ENCODE measurements around the gene TARS1.
"Not testable (repeated sequence)": the region's sequence is repeated elsewhere in the genome, so short reads cannot be mapped to it uniquely, and the experiment has no call there.

TARS1 gene

DNA sequence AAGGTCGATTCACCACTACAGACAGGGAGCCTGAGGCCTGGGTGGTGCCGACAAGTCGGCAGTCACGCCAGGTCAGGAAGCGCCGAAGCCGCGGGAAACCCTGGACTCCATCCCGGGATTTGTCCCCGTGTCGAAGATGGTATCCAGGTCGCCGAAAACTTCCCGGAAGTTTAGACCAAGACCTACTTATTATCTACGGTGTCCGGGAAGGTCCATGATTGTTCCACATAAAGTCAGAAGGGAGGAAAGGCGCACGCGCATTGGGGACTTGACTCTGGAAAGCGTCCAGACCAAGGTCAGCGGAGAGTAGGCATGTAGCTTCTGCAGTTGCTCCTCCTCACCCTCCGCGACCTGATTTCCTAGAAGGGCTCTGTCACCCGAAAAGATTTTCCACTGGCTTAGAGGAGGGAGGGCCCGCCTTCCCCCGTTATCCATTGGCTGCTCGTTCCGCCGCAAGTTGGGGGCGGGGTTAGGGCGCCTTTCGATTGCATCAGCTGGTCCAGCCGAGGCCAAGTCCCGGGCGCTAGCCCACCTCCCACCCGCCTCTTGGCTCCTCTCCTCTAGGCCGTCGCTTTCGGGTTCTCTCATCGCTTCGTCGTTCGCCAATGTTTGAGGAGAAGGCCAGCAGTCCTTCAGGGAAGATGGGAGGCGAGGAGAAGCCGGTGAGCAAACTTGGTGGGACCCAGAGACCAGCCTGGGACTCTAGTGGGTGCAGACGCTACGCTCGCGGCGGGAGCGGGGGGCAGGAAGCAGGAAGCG lies at the start of gene TARS1:
Gene TARS1 (plus strand): TSS at position 484 of the 759 bp plus-strand sequence. CDS start 122 bp downstream, at position 606.
- in situ Hi-C loops (cut with HindIII; ENCODE audit: low sequenced_read_pairs), result no loop called here

DNA sequence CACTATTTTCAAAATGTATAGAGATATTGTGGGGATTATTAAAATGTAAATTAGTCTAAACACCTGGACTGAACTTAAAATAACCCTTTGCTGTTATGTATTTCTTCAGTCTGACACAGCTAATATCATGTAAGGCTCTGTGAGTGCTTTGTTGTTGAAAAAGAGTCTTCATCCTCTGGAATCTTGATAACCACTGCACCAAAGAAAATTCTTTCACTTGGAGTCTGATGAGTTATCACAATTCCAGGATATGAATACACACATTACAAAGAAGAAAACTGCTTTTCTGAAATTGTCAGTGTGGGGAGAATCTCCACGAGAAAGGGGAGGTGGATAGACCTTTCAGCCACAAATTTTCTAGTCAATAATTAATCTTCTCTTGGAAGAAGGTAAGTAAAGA lies 42.3 kb upstream of the TARS1 start:
- in situ Hi-C loops (cut with HindIII; ENCODE audit: low sequenced_read_pairs), result no loop called here

DNA sequence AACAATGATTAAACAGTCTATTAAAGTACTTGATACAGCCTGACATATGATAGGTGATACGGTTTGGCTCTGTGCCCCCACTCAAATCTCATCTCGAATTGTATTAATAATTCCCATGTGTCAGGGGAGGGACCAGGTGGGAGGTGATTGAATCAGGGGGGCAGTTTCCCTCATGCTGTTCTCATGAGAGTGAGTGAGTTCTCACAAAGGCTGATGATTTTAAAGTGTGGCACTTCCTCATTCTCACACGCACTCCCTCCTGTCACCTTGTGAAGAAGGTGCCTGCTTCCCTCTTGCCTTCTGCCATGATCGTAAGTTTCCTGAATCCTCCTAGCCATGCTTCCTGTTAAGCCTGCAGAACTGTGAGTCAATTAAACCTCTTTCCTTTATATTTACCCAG lies 40.1 kb upstream of the TARS1 start:
- in situ Hi-C loops (cut with HindIII; ENCODE audit: low sequenced_read_pairs), result no loop called here

DNA sequence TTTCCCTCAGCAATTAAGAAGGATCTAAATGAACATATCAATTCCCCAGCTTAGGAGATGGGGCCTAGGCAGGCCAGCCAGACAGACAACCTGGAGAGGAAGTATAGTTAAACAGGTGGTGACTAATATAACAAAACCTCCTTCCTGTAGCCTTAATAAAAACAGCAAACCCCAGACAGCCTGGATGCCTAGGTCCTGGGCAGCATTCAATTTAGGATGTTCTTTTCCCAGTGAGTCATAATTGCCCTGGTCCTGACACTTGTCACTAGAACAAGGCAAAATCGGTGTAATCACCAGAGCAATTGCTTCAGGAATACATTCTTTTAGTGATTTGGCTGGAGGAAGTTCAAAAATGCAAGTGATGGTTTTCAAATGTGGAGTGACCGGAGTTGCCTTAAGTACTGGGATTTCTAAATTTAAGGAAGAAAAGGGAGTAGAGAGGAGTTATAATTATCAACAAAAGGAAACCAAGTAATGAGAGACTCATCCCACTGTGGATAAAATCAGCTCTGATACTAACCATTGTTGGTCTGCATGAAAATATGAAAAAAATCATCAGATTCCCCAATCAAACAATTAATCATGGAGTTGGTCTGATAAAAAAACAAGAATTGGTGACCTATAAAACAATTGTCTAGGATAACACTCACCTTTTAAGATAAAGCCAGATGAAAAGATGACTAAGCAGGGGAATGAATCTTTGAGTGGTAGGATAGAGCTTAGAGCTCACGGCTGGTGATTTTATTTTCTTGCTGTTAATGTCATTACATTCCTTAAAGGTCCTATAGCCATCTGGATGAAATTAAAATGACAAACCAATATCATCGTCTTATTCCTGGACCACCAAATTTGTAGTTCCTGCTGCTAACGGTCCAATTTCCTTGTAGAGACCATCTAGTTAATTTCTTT lies 39.0 kb upstream of the TARS1 start:
- in situ Hi-C loops (cut with HindIII; ENCODE audit: low sequenced_read_pairs), result no loop called here

DNA sequence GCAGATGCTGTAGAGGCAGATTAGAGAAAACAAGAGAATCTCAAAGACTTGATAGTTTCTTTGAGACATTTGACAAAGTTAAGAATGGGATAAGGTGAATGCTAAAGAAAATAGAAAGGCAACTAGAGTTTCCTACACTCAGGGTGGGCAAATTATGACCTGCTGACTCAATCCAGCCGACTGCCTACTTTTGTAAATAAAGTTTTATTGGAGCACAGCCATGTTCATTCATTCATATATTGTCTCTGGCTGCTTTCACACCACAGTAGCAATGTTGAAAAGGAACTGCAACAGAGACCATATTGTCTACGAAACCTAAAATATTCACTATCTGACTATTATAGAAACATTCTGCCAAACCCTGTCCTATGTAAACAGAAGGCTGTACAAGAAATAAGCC lies 37.6 kb upstream of the TARS1 start:
- in situ Hi-C loops (cut with HindIII; ENCODE audit: low sequenced_read_pairs), result no loop called here

DNA sequence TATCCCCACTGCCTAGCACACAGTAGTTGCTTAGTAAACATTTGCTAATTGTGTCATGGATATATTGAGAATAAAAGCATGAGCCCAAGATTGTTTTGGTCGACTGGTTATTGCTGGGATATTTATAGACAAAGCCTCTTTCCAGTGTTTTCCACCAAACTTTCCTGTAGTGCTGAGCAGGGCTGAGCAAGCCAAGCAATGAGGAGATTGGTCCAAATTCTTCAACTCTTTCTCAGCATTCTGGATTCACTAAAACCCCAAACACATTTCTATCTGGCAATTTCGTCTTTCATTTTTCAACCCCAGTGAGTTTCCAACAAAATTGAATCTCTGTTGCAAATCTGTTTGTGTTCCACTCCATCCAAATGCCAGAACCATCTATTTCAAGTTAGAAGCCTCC lies 31.9 kb upstream of the TARS1 start:
- in situ Hi-C loops (cut with HindIII; ENCODE audit: low sequenced_read_pairs), result no loop called here

DNA sequence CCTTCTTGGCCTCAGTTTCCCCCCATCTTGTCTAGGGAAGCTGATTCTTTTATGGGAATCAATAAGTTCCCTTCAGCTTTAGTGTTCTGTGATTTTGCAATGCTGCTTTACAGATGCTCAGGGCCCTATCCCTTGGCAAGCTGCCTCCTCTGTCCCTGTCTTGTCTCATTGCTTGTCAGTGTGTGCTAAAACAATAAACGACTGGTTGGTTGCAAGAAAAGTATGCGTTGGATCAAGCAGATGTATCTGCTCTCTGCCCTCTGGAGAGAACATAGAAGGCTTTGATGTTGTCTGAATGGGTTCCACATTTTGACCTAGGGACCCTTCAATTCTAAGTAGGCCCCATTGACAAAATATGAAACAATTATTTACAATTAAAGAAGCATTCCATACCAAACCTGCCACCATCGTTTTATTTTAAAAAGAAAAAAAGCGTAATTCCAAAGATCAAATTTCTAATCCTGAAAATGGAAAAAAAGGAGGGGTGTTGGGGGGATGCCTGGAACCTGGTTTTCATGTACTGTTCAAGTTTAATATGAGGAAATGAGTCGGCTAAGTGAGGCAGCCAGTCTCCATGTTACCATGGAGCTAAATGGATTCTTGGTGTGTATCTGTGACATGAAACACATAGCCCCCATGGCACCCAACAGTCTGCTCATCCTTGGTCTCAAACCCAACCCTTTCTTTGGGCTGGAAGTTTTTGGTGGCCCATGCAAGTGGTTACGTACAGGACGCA lies 31.2 kb upstream of the TARS1 start:
- in situ Hi-C loops (cut with HindIII; ENCODE audit: low sequenced_read_pairs), result no loop called here

DNA sequence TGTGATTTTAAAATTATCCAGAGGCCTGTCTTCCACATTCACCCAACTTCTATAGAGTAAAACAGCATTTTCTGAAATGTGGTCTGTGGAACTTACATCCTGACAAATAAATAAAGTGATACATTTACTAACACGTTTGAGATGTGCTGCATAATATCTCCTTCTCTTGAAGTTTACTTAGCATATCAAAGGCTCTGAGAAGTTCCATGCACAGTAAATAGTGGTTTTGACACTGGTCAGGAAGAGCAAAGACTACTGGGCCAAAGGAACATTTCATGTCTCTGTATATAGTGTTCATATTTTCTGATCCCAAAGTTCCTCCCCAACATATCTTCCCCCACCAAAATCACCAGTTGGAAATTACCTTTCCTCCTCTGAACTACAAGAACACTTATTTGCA lies 30.5 kb upstream of the TARS1 start:
- in situ Hi-C loops (cut with HindIII; ENCODE audit: low sequenced_read_pairs), result no loop called here

DNA sequence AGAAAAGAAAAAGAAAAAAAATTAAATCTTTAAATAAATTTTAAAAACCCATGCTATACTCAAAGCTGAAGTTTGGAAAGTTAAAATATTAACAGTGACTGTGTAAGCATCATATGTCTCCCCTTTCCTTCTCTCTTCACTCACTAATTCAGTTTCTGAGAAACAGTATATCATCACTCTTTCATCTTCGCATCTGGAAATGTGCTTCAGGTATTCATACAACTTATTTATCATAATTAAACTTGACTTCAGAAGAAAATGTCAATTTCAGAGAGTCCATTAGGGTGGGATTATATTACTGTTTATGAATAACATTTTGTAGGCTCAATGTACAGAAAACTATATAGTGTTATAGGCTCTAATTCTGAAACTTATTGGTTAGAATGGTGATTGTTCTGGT lies 29.3 kb upstream of the TARS1 start:
- in situ Hi-C loops (cut with HindIII; ENCODE audit: low sequenced_read_pairs), result no loop called here

DNA sequence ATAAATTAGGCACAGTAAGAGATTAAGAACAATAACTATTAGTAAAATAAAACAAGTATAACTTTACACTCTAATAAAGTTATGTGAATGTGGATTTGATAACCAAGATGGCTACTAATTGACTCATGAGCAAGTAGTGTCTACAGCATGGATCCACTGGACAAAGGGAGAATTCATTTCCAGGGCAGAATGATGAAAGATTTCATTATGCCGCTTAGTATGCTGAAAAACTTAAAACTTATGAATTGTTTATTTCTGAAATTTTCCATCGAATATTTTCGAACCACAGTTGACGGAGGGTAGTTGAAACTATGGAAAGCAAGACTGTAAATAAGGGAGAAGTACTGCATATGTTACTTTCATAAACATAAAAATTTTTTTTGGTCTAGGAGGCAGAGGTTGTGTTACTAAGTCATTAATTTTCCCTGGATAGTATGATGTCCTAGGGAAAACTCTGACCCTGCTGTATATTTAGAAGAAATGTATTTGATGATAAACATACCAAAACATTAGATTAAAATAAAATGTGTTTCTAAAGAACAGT lies 24.9 kb upstream of the TARS1 start:
- in situ Hi-C loops (cut with HindIII; ENCODE audit: low sequenced_read_pairs), result no loop called here

DNA sequence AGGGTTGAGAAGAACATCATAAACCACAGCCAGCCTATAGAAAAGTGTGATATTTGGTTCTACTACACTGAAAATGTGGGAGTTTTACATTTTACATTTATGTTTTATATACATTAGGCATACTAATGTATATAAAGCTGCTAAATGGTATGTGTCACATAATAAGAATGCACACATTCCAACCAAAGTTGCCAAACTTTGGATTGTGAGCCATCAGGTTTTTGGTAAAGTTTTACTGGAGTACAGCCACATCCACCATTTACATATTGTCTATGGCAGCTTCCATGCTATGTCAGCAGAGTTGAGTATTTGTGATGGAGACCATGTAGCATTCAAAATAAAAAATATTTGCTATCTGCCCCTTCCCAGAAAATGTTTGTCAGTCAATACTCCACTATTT lies 23.1 kb upstream of the TARS1 start:
- in situ Hi-C loops (cut with HindIII; ENCODE audit: low sequenced_read_pairs), result no loop called here

DNA sequence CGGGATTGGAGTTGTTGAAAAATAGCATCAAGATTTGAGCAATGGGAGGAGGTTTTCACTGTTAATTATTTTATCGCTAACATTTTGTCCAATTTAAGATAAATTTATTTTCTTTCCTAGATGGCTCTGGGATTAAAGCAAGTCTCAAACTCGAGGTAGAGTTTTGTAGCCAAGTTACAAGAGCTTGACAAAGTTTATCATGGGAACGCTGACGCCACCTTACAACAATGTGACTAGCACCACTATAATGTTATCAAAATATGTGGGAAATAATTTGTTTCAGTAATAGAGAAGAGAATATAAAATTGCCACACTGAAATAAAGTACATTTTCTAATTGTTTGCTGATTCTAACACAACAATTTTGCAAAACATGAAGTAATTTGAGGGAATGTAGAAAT lies 19.8 kb upstream of the TARS1 start:
- in situ Hi-C loops (cut with HindIII; ENCODE audit: low sequenced_read_pairs), result no loop called here

DNA sequence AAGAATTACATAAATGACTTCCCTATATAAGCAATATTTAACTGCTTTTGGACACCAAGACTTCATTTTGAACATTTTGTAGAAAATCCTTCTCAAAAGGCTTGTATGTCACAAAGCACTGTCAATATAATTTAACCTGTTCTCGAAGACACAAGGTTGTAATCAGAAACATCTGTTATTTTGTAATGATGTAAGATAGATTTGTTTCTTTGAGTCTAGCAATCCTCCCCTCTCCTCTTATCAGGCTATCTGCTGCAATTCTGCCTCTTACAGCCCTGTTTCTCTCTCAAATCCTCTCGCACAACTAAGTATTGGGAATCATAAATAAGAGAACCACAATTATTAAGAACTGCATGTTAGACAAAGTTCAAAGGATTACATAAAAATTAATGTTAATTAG lies 18.6 kb upstream of the TARS1 start:
- in situ Hi-C loops (cut with HindIII; ENCODE audit: low sequenced_read_pairs), result no loop called here

DNA sequence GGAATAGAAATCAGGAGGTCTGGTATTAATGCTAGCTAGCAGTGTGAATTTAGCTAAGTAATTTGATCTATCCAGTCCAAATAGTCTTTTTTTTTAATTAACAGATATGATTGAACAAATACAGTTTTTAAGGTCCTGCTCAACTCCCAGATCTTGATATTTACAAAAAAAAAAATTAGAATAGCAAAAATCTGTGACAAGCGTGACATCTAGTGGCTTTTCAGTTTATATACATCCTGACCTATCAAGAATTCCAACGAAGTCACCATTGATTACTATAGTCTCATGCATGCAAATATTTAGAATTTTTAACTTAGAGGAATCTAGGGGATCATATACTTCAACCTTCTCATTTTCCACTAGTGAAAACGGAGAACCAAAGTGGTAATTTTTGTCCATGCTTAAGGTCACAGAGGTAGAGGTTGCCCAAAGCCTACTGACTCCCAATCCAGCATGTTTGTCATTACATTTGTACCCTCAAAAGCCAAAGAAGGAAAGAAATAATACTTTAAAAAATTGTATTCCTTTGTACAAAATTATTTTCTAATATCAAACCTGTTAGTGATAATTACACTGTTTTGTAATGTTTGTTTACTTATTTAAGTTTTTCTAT lies 17.6 kb upstream of the TARS1 start:
- in situ Hi-C loops (cut with HindIII; ENCODE audit: low sequenced_read_pairs), result no loop called here

DNA sequence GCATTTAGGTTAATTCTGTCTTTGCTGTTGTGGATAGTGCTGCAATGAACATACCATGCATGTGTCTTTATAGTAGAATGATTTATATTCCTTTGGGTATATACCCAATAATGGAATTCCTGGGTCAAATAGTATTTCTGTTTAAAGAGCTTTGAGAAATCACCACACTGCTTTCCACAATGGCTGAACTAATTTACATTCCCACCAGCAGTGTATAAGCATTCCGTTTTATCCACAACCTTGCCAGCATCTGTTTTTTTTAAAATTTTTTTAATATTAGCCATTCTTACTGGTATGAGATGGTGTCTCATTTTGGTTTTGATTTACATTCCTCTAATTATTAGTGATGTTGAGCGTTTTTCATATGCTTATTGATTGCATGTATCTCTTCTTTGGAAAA lies 15.5 kb upstream of the TARS1 start:
- in situ Hi-C loops (cut with HindIII; ENCODE audit: low sequenced_read_pairs), result no loop called here

DNA sequence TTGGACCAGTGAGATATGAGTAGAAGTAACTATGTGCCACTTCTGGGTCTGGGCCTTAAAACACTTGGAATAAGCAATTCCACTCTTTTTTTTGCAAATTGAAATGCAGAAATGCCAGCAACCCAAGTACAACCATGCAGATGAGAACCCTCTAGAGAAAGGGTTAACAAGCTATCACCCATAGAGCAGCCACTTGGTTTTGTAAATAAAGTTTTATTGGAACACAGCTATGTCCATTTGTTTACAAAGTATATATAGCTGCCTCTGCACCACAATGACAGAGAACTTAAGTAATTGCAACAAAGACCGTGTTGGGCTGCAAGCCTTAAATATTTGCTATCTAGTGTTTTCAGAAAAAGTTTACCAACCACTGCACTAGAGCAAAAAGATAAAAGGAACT lies 9.8 kb upstream of the TARS1 start:
- in situ Hi-C loops (cut with HindIII; ENCODE audit: low sequenced_read_pairs), result no loop called here

DNA sequence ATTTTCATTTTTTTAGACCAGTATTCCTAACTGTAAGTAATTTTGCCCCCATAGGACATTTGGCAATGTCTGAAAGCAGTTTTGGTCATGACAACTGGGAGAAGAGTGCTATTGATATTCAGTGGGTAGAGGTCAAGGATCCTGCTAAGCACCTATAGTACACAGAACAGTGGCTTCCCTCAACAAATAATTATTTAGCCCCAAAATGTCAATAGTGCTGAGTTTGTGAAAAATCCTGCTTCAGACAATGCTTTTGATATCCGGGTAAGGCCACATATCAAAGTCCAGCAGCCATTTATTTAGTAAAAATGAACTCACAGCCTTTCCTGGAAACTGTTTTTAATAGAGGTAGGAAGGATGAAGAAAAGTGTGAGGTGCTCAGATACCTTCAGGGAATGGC lies 8.1 kb upstream of the TARS1 start:
- in situ Hi-C loops (cut with HindIII; ENCODE audit: low sequenced_read_pairs), result no loop called here

DNA sequence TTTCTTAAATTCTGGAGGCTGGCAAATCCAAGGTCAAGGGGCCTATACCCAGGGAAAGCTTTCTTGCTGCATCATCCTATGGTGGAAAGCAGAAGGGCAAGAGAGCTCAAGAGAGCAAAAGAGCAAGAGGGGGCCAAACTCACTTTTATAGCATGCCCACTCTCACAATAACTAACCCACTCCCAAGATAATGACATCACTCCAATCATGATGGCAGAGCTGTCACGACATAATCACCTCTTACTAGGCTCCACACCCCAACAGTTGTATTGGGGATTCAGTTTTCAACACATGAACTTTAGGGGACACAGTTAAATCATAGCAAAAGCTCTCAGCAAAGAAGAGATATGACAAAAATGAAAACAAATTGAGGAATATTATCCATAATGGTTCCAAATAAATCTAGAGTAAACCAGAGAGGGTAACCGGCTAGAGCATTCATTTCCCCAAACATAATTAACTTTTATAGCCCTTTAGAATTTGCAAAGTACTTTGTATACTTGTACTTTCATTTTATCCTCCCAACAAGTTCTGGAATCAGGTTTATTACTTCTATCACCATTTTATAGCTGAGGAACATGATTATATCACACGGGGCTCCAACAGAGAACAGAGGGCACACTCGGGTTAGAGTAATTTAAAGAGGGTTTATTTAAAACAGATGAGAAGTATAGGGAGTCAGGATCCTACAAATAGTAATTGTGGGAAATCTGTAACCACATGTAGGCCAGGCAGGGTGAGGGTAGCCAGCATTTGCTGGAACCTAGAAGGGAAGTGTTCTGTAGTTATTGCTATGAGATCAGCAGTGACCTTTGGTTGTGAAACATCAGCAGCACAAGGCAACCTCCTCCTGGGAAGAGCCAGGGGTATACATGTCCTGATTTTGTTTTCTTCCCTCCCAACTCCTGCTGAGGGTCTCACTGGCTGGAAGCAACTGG lies 7.2 kb upstream of the TARS1 start:
- in situ Hi-C loops (cut with HindIII; ENCODE audit: low sequenced_read_pairs), result no loop called here

DNA sequence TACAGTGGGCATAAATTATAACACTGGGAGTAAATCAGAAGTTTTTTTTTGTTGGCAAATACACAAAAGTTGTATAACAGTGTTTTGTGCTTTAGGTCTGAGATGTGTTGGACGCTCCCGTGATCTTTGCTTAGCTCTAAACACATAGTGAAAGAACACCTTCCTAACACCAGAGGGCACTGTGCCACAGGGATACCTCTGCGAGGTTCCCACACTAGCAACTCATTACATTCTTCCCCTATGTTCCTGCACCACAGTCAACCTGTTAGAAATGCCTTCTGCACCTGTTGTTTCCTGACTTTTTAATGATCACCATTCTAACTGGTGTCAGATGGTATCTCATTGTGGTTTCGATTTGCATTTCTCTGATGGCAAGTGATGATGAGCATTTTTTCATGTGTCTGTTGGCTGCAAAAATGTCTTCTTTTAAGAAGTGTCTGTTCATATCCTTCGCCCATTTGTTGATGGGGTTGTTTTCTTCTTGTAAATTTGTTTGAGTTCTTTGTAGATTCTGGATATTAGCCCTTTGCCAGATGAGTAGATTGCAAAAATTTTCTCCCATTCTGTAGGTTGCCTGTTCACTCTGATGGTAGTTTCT lies 4.8 kb upstream of the TARS1 start:
- in situ Hi-C loops (cut with HindIII; ENCODE audit: low sequenced_read_pairs), result not testable (repeated sequence)

Measured in endothelial cell of hepatic sinusoid (primary cell).